GM23338 (cell line): ENCODE results near the gene RGMB. TPM values are rescaled to one million over a fixed set of nuclear protein-coding genes. Genes with fewer than 3 reads are reported as not detected.

Experiments used
- ATAC-seq: fragments of 200-7000 bp; cut with Tn5 transposase; 3 replicates; pipeline ENCODE4 v1.9.1; 2020
- DNase-seq: peaks from one replicate; pipeline ENCODE4 v3.0.0-alpha.2; 2015; ENCODE audit warnings: low spot score
- H2AFZ ChIP-seq: fragments of 200-600 bp; sonication (generic); 2 replicates; pipeline ENCODE4 v1.8.0; 2016; ENCODE audit warnings: antibody characterized with exemption, mild to moderate bottlenecking, moderate library complexity
- H3F3A ChIP-seq: fragments of 200-600 bp; sonication (generic); replicated peaks from 2 replicates; pipeline ENCODE4 v1.8.0; 2017; ENCODE audit warnings: antibody characterized with exemption, mixed run types, low read depth
- H3K27ac ChIP-seq: fragments of 200-600 bp; sonication (generic); 2 replicates; pipeline ENCODE4 v1.6.1; 2016; ENCODE audit warnings: low read depth
- H3K27me3 ChIP-seq: fragments of 200-600 bp; sonication (generic); 2 replicates; pipeline ENCODE4 v1.8.0; 2016; ENCODE audit warnings: mild to moderate bottlenecking, mixed run types, moderate library complexity; ENCODE audit not compliant: insufficient read depth
- H3K36me3 ChIP-seq: fragments of 200-600 bp; sonication (generic); 2 replicates; pipeline ENCODE4 v1.8.0; 2016; ENCODE audit warnings: mild to moderate bottlenecking; ENCODE audit not compliant: insufficient read depth
- H3K4me1 ChIP-seq: fragments of 200-600 bp; sonication (generic); 2 replicates; pipeline ENCODE4 v1.8.0; 2016; ENCODE audit warnings: mild to moderate bottlenecking, moderate library complexity; ENCODE audit not compliant: insufficient read depth
- H3K4me2 ChIP-seq: fragments of 200-600 bp; sonication (generic); 2 replicates; pipeline ENCODE4 v1.7.1; 2017; ENCODE audit warnings: mixed run types
- H3K4me3 ChIP-seq: fragments of 200-600 bp; sonication (generic); 2 replicates; pipeline ENCODE4 v1.6.1; 2016; ENCODE audit warnings: mixed run types
- H3K79me2 ChIP-seq: fragments of 200-600 bp; sonication (generic); replicated peaks from 2 replicates; pipeline ENCODE4 v1.8.0; 2017; ENCODE audit warnings: mild to moderate bottlenecking; ENCODE audit not compliant: insufficient read depth
- H3K9me2 ChIP-seq: fragments of 200-600 bp; sonication (generic); 2 replicates; pipeline ENCODE4 v1.8.0; 2017; ENCODE audit not compliant: insufficient read depth
- H4K20me1 ChIP-seq: fragments of 200-600 bp; sonication (generic); replicated peaks from 2 replicates; pipeline ENCODE4 v1.8.0; 2017; ENCODE audit warnings: mild to moderate bottlenecking; ENCODE audit not compliant: insufficient read depth
- H3K27ac Mint-ChIP-seq: 2 replicates; pipeline ENCODE4 v1.8.0; 2020; ENCODE audit warnings: inconsistent platforms, mild to moderate bottlenecking, moderate library complexity, mixed read lengths
- H3K27me3 Mint-ChIP-seq: 3 replicates; pipeline ENCODE4 v1.8.0; 2022; ENCODE audit warnings: low read depth, mild to moderate bottlenecking, moderate library complexity, mixed read lengths, inconsistent platforms; ENCODE audit not compliant: insufficient read depth, poor library complexity
- H3K36me3 Mint-ChIP-seq: 3 replicates; pipeline ENCODE4 v1.8.0; 2021; ENCODE audit warnings: low read depth, mild to moderate bottlenecking, inconsistent platforms, moderate library complexity, mixed read lengths
- H3K4me1 Mint-ChIP-seq: 3 replicates; pipeline ENCODE4 v1.8.0; 2020; ENCODE audit warnings: mild to moderate bottlenecking, inconsistent platforms, mixed read lengths
- H3K4me3 Mint-ChIP-seq: 3 replicates; pipeline ENCODE4 v1.8.0; 2021; ENCODE audit warnings: moderate library complexity, mild to moderate bottlenecking, inconsistent platforms, mixed read lengths
- H3K9me3 Mint-ChIP-seq: 3 replicates; pipeline ENCODE4 v1.8.0; 2020; ENCODE audit warnings: moderate library complexity, mild to moderate bottlenecking, inconsistent platforms, mixed read lengths
- EZH2phosphoT487 ChIP-seq: fragments of 200-600 bp; sonication (generic); IDR thresholded peaks from one replicate; pipeline ENCODE4 v1.8.1; 2018; ENCODE audit warnings: antibody characterized with exemption; ENCODE audit not compliant: unreplicated experiment
- JUNB ChIP-seq: IDR thresholded peaks from one replicate; pipeline ENCODE4 v1.6.1; 2016; ENCODE audit warnings: antibody characterized with exemption; ENCODE audit not compliant: unreplicated experiment
- NANOG ChIP-seq: IDR thresholded peaks from 2 replicates; pipeline ENCODE4 v1.6.1; 2016; ENCODE audit warnings: antibody characterized with exemption, borderline replicate concordance
- ZNF114 ChIP-seq: fragments of 250-450 bp; sonication (Bioruptor Pico); IDR thresholded peaks from 2 replicates; pipeline ENCODE4 v1.5.0; 2020; ENCODE audit warnings: mild to moderate bottlenecking, moderate library complexity
- polyA plus RNA-seq: library from polyadenylated mRNA; unstranded; fragments of >200 nt; fragmentation: Nextera tagmentation; extraction: Ambion mirVana; gene quantifications from 2 replicates; pipeline ENCODE4 v1.2.1, GENCODE V29; 2016
- total RNA-seq: library from RNA; depleted of rRNA; stranded (reverse); fragments of >200 nt; shearing (Covaris generic); gene quantifications from 2 replicates; pipeline ENCODE4 v1.2.3, GENCODE V29; 2014
- TF ChIP-seq, protein P1 (sequence below): fragments of 250-450 bp; sonication (Bioruptor Pico); IDR thresholded peaks from 2 replicates; pipeline ENCODE4 v1.5.0; 2020; ENCODE audit warnings: mild to moderate bottlenecking, moderate library complexity
- TF ChIP-seq, protein P2 (sequence below): IDR thresholded peaks from 2 replicates; pipeline ENCODE4 v1.6.1; 2016; ENCODE audit warnings: antibody characterized with exemption
- TF ChIP-seq, protein P3 (sequence below), 2 experiments: fragments of 200-600 bp in 1 of 2; sonication (generic) in 1 of 2; conservative IDR thresholded peaks; 2 replicates each; pipeline versions ENCODE4 v1.5.1 to v1.6.1; 2016 to 2017; ENCODE audit warnings: antibody characterized with exemption in 2 of 2, low read depth in 2 of 2, mild to moderate bottlenecking in 2 of 2, moderate library complexity in 1 of 2

The RGMB gene
- total and polyA plus RNA-seq, 2 experiments from 2014 or later: 21.7 to 34.3 TPM

DNA sequence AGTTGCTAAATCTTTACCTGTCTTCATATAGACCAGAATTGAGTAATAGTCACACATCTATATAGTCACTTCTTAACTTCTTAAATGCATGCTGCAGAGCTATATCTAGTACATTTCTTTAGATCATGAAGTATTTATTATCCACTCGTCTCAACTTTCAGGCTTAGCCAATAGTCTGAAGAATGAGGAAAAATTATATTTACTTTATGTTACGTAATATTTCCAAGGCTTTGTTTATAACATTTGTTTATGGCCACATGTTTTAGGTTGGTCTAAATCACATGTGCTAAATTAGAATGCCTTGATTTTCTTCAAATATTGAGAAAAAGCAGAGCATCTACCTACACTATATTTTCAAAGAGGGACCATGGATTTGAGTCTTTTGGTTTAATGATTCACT, 47.2 kb upstream of the RGMB start (continued):
- TF ChIP-seq, protein P1, sequence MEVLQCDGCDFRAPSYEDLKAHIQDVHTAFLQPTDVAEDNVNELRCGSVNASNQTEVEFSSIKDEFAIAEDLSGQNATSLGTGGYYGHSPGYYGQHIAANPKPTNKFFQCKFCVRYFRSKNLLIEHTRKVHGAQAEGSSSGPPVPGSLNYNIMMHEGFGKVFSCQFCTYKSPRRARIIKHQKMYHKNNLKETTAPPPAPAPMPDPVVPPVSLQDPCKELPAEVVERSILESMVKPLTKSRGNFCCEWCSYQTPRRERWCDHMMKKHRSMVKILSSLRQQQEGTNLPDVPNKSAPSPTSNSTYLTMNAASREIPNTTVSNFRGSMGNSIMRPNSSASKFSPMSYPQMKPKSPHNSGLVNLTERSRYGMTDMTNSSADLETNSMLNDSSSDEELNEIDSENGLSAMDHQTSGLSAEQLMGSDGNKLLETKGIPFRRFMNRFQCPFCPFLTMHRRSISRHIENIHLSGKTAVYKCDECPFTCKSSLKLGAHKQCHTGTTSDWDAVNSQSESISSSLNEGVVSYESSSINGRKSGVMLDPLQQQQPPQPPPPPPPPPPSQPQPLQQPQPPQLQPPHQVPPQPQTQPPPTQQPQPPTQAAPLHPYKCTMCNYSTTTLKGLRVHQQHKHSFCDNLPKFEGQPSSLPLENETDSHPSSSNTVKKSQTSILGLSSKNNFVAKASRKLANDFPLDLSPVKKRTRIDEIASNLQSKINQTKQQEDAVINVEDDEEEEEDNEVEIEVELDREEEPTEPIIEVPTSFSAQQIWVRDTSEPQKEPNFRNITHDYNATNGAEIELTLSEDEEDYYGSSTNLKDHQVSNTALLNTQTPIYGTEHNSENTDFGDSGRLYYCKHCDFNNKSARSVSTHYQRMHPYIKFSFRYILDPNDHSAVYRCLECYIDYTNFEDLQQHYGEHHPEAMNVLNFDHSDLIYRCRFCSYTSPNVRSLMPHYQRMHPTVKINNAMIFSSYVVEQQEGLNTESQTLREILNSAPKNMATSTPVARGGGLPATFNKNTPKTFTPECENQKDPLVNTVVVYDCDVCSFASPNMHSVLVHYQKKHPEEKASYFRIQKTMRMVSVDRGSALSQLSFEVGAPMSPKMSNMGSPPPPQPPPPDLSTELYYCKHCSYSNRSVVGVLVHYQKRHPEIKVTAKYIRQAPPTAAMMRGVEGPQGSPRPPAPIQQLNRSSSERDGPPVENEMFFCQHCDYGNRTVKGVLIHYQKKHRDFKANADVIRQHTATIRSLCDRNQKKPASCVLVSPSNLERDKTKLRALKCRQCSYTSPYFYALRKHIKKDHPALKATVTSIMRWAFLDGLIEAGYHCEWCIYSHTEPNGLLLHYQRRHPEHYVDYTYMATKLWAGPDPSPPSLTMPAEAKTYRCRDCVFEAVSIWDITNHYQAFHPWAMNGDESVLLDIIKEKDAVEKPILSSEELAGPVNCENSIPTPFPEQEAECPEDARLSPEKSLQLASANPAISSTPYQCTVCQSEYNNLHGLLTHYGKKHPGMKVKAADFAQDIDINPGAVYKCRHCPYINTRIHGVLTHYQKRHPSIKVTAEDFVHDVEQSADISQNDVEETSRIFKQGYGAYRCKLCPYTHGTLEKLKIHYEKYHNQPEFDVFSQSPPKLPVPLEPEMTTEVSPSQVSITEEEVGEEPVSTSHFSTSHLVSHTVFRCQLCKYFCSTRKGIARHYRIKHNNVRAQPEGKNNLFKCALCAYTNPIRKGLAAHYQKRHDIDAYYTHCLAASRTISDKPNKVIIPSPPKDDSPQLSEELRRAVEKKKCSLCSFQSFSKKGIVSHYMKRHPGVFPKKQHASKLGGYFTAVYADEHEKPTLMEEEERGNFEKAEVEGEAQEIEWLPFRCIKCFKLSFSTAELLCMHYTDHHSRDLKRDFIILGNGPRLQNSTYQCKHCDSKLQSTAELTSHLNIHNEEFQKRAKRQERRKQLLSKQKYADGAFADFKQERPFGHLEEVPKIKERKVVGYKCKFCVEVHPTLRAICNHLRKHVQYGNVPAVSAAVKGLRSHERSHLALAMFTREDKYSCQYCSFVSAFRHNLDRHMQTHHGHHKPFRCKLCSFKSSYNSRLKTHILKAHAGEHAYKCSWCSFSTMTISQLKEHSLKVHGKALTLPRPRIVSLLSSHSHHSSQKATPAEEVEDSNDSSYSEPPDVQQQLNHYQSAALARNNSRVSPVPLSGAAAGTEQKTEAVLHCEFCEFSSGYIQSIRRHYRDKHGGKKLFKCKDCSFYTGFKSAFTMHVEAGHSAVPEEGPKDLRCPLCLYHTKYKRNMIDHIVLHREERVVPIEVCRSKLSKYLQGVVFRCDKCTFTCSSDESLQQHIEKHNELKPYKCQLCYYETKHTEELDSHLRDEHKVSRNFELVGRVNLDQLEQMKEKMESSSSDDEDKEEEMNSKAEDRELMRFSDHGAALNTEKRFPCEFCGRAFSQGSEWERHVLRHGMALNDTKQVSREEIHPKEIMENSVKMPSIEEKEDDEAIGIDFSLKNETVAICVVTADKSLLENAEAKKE: no peak
- no peak for TF ChIP-seq NANOG
- TF ChIP-seq EZH2phosphoT487: no peak

DNA sequence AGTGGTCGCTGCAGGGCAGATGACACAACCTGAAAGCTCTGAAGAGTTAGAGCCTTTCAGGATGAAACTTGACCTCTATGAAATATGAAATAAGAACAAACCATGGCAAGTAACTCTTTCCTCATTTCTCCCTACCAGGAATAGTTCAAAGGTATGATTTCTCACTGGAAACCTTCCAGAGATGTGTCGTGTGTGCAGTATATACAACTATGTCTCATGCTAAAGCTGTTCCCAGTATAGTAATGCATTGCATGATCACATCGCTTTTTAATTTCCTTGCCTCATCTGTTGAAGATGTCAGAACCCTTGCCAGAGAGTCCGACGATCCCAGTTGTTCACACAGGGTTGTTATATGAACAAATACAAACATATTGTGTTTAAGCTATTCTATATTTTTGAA, 45.8 kb upstream of the RGMB start:
- no peak overlapping the region for H3K4me3 Mint-ChIP-seq
- H3K4me1 ChIP-seq: no peaks in the 10 kb centered on the region
- H3K27ac Mint-ChIP-seq: no peak overlapping the region
- TF ChIP-seq, protein P2, sequence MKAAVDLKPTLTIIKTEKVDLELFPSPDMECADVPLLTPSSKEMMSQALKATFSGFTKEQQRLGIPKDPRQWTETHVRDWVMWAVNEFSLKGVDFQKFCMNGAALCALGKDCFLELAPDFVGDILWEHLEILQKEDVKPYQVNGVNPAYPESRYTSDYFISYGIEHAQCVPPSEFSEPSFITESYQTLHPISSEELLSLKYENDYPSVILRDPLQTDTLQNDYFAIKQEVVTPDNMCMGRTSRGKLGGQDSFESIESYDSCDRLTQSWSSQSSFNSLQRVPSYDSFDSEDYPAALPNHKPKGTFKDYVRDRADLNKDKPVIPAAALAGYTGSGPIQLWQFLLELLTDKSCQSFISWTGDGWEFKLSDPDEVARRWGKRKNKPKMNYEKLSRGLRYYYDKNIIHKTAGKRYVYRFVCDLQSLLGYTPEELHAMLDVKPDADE: no peak
- TF ChIP-seq EZH2phosphoT487: no peak
- TF ChIP-seq ZNF114 (CRISPR knock-in tag): no peak
- TF ChIP-seq, protein P3, sequence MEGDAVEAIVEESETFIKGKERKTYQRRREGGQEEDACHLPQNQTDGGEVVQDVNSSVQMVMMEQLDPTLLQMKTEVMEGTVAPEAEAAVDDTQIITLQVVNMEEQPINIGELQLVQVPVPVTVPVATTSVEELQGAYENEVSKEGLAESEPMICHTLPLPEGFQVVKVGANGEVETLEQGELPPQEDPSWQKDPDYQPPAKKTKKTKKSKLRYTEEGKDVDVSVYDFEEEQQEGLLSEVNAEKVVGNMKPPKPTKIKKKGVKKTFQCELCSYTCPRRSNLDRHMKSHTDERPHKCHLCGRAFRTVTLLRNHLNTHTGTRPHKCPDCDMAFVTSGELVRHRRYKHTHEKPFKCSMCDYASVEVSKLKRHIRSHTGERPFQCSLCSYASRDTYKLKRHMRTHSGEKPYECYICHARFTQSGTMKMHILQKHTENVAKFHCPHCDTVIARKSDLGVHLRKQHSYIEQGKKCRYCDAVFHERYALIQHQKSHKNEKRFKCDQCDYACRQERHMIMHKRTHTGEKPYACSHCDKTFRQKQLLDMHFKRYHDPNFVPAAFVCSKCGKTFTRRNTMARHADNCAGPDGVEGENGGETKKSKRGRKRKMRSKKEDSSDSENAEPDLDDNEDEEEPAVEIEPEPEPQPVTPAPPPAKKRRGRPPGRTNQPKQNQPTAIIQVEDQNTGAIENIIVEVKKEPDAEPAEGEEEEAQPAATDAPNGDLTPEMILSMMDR (conservative IDR thresholded peaks at IDR 0.05; ENCODE audit: low read depth in 2 of 2): no peak
- TF ChIP-seq JUNB: no peak
- TF ChIP-seq NANOG: no peak
- H3K4me2 ChIP-seq: no peak overlapping the region
- no peaks in the 10 kb centered on the region for H3K79me2 ChIP-seq
- H3K4me1 Mint-ChIP-seq: no peaks in the 10 kb centered on the region
- H3K27me3 ChIP-seq: no peaks in the 10 kb centered on the region
- H4K20me1 ChIP-seq: no peaks in the 10 kb centered on the region
- H3K36me3 ChIP-seq: no peaks in the 10 kb centered on the region
- H3K36me3 Mint-ChIP-seq: no peaks in the 10 kb centered on the region
- H3K4me3 ChIP-seq: no peak overlapping the region
- no peaks in the 10 kb centered on the region for H3K9me3 Mint-ChIP-seq
- no peaks in the 10 kb centered on the region for H3K9me2 ChIP-seq
- H3K27ac ChIP-seq: no peak overlapping the region
- no peak for DNase-seq
- ATAC-seq: no peak
- H2AFZ ChIP-seq: no peak overlapping the region
- H3F3A ChIP-seq: no peaks in the 10 kb centered on the region
- H3K27me3 Mint-ChIP-seq: peaks cover 1% of the 10 kb centered on the region
